ENCODE data around the gene PTK6. TPM values are rescaled to one million over a fixed set of nuclear protein-coding genes. Genes with fewer than 3 reads are reported as not detected.

Gene PTK6
- total and polyA plus RNA-seq, 2 donors (not counting 1 experiment from before 2014, with no cell fraction given), result 0.17 TPM; not detected in 1

GRCh38 chr20:63570281-63571086, 33.3 kb upstream of the PTK6 start:
- Histone ChIP-seq H3K4me3 (replicated peaks in 1 of 4; ENCODE audit: control extremely low read depth in 1 of 4, insufficient read depth in 1 of 4, low read depth in 3 of 4, low read length in 4 of 4) (no peak overlapping the region), H3K9ac (ENCODE audit: insufficient read depth, low read length) (no peak overlapping the region), H2AFZ (ENCODE audit: low read length) (no peak overlapping the region), H3K4me1 (ENCODE audit: control insufficient read depth, extremely low read depth, insufficient read depth, low read length) (peaks cover 7% of the 10 kb centered on the region), H3K4me2 (ENCODE audit: extremely low read depth, insufficient read depth, low read length) (no peak overlapping the region), H3K27ac (ENCODE audit: insufficient read depth, low read length) (no peak overlapping the region), H3K9me3 (ENCODE audit: control insufficient read depth, insufficient read depth, low read depth, low read length) (no peaks in the 10 kb centered on the region), H3K36me3 (ENCODE audit: control insufficient read depth, insufficient read depth, low read length) (peaks cover 10% of the 10 kb centered on the region), H4K20me1 (ENCODE audit: control insufficient read depth, extremely low read depth, insufficient read depth, low read length) (no peaks in the 10 kb centered on the region), H3K79me2 (ENCODE audit: control insufficient read depth, insufficient read depth, low read length) (peaks cover 5% of the 10 kb centered on the region), H3K27me3 (ENCODE audit: control insufficient read depth, insufficient read depth, low read length) (no peaks in the 10 kb centered on the region)
- no peak for DNase-seq (ENCODE audit: low read depth in 2 of 2)
- TF ChIP-seq CTCF (conservative IDR thresholded peaks at IDR 0.05 in 1 of 2, IDR thresholded peaks at IDR 0.05 in 1 of 2; ENCODE audit: low read depth in 1 of 2, low read length in 2 of 2), result no peak
- TF ChIP-seq EZH2 (IDR thresholded peaks at IDR 0.05; ENCODE audit: low read length, missing control alignments), result no peak

- DNase-seq (ENCODE audit: low read depth in 2 of 2), result no peak
- Histone ChIP-seq H3K4me1 (ENCODE audit: control insufficient read depth, extremely low read depth, insufficient read depth, low read length) (peaks cover 2% of the 10 kb centered on the region), H3K27ac (ENCODE audit: insufficient read depth, low read length) (no peak overlapping the region), H3K4me2 (ENCODE audit: extremely low read depth, insufficient read depth, low read length) (no peak overlapping the region), H3K9me3 (ENCODE audit: control insufficient read depth, insufficient read depth, low read depth, low read length) (no peaks in the 10 kb centered on the region), H3K9ac (ENCODE audit: insufficient read depth, low read length) (no peak overlapping the region), H3K36me3 (ENCODE audit: control insufficient read depth, insufficient read depth, low read length) (peaks cover 13% of the 10 kb centered on the region), H4K20me1 (ENCODE audit: control insufficient read depth, extremely low read depth, insufficient read depth, low read length) (no peaks in the 10 kb centered on the region), H3K27me3 (ENCODE audit: control insufficient read depth, insufficient read depth, low read length) (no peaks in the 10 kb centered on the region), H2AFZ (ENCODE audit: low read length) (no peak overlapping the region), H3K4me3 (replicated peaks in 1 of 4; ENCODE audit: control extremely low read depth in 1 of 4, insufficient read depth in 1 of 4, low read depth in 3 of 4, low read length in 4 of 4) (no peak overlapping the region), H3K79me2 (ENCODE audit: control insufficient read depth, insufficient read depth, low read length) (peaks cover 5% of the 10 kb centered on the region)
- TF ChIP-seq EZH2 (IDR thresholded peaks at IDR 0.05; ENCODE audit: low read length, missing control alignments), result no peak
- TF ChIP-seq CTCF (conservative IDR thresholded peaks at IDR 0.05 in 1 of 2, IDR thresholded peaks at IDR 0.05 in 1 of 2; ENCODE audit: low read depth in 1 of 2, low read length in 2 of 2), result no peak
These were observed 32.1 kb upstream of the PTK6 start for GRCh38 chr20:63568986-63569949.

All from fibroblast of lung (primary cell).